GM19324 (cell line): Measurements from ENCODE around the gene MTNR1B.

Source experiments
- ATAC-seq: cut with Tn5 transposase; IDR thresholded peaks from one replicate; pipeline ENCODE4 v1.9.1; 2021; ENCODE audit warnings: mild to moderate bottlenecking, moderate library complexity; ENCODE audit not compliant: unreplicated experiment, low FRiP score

Gene MTNR1B

DNA sequence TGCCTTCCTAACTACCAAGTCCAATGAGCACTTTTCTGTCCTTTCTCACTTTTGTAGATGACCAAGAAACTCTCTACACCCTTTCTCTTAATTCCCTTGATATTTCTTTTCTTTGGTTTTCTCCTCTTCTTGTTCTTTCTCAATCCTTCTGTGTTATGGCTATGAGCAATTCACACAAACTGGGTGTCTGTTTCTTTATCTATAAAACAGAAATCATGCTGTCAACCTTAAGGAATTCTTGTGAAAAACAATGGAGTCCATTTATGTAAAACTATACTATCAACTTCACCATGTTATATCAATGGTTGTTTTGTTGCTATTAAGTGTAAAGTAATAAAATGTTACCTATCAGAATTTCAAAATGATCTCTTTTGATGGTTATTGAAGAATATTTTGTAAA, 7.2 kb downstream of the MTNR1B start:
- no peak for ATAC-seq

DNA sequence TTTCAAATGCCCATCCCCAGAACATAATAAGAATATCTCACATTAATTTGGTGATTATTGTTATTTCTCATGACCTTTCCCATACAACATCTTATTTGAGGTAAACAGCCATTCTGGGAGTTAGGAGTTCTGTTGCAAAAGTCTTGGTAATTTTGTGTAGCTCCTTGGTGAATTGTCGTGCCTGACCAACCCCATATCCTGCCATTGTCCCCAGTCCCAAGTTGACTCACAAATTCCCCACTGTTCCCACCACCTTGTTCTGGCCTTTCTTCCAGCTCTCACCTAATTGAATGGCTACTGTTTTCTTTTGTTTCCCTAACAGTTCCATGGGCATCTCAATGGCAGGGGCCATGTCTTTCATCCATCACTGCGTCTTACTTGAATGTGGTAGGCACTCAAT, 8.0 kb downstream of the MTNR1B start:
- ATAC-seq, result no peak

DNA sequence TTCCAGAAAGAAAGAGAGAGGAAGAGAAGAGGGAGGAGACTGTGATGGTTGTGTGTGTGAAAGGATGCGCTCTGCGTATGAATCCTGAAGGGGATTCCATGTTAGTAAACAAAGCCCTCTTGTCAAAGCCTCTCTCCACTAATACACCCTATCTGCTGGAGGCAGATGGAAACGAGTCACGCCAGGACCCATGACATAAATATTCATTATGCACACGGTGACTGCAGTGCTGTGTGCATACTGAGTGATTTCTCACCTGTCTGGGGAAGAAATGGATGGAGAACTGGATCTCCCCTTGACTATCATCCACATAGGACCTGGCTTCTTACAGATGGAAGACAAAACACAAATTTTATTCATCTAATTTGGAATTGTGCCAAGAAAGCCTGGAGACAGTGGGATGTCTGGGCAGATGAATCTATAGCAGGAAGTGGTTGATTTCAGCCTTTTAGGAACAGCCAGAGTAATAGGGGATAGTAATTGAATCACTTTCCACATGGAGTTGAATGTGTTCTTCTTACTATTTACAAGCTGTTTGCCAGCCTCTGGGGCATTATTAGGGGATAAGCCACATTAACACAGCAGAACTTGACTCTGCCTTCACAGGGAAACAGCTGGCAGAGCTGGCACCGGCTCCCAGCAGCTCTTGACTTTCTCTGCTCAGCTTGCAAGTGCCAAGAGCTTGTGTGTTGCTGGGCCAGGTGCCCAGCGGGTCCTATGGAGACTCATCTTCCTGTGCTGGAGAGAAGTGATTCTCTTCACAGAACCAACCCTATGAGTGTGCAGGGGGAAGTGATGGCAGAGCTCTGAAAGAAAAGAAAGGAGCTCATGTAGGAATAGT, 9.0 kb downstream of the MTNR1B start:
- ATAC-seq, result no peak

DNA sequence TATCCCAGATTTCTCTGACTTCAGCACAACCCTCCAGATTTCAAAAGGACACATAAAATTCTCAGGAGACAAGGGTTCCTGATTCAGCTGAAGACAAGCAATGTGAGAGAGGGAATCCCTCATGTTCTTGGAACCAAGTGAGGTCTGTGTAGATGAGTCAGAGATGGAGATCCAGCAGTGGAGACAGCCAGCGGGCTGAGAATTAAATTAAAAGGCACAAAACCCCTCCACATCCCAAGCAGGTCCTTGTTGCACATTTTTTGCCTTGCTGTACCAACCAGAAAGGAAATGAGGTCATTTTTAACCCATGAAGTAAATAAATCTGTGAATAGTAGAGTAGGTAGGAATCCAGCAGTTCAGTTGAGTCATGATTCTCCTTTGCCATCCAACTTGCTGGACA, 9.7 kb downstream of the MTNR1B start:
- no peak for ATAC-seq

DNA sequence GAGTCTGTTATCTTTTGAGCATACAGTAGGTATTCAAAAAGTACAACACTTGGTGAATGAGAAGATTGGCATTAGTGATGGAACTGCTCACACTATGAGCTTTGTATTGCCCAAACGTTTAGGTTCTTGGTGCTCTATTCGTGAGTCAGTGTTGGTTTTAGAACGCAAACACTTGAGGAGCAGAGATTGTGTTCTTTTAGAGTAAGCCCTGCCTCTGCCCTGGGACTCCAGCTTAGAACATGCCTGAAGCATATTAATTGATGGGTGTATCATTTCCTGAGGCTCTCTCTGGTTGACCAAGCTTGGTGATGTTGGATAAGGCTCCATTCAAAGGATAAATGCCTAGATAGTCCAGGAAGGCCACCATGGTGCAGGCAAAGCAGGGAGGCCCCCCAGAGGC, 10.9 kb downstream of the MTNR1B start:
- no peak for ATAC-seq

DNA sequence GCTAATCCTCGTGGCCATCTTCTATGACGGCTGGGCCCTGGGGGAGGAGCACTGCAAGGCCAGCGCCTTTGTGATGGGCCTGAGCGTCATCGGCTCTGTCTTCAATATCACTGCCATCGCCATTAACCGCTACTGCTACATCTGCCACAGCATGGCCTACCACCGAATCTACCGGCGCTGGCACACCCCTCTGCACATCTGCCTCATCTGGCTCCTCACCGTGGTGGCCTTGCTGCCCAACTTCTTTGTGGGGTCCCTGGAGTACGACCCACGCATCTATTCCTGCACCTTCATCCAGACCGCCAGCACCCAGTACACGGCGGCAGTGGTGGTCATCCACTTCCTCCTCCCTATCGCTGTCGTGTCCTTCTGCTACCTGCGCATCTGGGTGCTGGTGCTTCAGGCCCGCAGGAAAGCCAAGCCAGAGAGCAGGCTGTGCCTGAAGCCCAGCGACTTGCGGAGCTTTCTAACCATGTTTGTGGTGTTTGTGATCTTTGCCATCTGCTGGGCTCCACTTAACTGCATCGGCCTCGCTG, 12.1 kb downstream of the MTNR1B start:
- ATAC-seq, result no peak

DNA sequence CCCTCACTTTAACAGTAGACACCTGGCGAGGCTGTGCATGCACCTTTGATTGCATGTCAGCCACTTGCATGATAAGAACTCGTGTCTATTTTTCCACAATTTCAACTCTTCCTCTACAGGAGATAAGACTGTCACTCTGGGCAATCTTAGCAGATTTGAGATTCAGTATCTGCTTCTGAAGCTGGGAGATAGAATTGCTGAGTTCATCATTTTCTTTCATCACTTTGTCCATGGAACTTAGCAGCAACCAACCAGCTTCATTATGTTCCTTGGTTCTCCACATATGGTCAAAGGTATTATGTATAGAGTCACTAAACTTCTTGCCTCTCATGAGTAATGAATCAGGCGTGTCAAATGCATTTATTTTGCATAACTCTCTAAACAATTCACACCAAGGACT, 17.1 kb downstream of the MTNR1B start:
- ATAC-seq, result no peak

DNA sequence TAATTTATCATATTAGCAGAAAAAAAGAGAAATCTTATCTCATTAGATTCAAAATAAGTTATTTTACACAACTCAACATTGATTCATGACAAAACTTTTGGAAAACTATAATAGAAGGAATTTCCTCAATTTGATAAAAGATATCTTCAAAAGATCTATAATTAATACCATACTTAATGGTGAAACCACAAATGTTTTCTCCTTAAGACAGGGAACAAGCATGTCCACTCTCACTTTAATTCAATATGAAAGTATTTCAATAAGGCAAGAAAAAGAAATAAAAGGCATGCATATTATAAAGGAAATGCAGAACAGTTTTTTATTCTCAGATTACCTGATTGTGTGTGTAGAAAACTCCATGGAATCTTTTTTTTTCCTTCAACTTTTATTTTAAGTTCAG, 23.6 kb downstream of the MTNR1B start:
- no peak for ATAC-seq

DNA sequence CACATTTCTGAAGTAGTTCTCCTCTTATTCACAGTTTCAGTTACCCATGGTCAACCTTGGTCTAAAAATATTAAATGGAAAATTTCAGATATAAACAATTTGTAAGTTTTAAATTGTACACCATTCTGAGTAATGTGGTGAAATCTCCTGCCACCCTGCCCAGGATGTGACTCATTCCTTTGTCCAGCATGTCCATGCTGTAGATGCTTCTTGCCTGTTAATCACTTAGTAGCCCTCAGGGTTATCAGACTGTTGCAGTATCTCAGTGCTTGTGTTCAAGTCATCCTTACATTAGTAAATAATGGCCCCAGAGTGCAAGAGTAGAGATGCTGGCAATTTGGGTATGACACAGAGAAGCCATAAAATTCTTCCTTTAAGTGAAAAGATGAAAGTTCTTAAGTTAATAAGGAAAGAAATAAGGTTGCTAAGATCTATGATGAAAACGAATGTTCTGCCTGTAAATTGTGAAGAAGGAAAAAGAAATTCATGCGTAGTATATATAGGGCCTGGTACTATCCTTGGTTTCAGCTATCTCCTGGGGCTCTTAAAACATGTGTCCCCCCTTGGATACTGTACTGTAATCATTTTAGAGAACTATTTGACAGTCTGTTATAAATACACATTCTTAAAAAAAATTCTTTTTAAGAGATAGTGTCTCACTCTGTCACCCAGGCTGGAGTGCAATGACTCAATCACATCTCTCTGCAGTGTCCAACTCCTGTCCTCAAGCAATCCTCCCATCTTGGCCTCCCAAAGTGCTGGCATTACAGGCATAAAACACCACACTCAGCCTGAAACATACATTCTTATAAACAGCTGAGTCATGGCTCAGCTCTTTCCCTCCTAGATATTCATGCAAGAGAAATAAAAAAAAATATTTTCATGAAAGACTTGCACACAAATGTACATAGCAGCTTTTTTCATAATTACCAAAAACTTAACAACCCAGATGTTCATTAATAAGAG, 31.3 kb downstream of the MTNR1B start:
- no peak for ATAC-seq

DNA sequence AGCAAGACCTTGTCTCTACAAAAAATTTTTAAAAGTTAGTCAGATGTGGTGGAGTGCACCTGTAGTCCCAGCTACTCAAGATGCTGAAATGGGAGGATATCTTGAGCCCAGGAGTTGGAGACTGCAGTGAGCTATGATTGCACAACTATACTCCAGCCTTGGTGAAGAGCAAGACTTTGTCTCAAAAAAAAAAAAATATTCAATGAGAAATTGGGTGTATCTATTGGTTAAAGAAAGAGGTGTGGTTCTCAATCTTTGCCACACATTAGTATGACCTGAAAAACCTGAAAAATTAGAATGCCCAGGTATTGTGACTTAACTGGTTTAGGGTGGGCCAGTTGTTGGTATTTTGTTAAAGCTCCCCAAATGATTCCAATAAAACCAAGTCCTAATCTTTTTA, 32.4 kb downstream of the MTNR1B start:
- no peak for ATAC-seq

DNA sequence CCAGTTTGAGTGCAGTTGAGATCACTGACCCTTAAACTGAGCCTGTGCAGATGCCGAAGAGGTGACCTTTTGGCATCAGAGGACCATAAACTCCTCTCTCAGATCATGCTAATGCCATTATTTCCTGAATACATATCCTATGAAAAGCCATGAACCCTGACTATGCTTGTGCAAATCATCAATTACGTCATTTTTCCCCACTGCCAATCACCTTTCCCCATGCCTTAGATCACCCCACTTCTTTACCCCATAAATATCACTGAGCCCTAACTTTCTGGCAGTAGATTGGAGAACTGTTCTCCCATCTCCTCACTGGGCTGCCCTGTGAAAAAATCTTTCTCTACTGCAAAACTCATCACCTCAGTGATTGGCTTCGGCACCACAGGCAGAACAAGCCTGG, 32.9 kb downstream of the MTNR1B start:
- no peak for ATAC-seq

DNA sequence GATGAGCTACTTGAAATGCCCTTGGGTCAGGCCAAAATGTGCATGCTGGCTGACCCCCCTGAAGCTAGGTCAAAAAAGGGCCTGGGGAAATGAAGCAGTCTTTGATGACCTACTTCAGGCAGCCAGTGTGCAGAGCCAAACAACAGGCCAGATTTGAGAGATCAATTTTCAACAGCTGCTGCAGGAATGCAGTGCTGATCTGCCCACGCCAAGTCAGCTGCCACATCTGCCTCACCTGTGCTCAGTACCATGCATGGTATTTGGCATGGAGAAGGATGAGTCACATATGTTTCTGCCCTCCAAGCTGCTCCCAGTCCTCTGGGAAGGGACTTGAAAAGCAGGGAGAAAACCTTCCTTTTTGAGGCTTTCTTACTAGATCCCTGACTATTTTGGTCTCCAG, 35.8 kb downstream of the MTNR1B start:
- no peak for ATAC-seq

DNA sequence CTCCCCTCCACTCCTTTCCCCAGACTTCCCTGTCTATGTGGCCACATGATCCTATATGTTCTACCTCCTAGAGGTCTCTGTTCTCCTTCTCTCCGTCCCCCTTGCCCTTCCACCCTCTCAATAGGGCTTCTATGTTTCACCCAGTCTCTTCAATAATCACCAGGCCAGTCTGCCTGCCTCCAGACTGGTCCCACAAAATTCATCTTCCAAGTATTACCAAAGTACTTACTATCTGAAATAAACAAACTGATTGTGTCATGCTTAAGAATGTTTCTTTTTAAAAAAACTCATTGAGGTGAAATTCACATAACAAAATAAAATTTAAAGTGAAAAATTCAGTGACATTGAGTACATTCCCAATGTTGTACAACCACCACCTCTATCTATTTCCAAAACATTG, 44.2 kb downstream of the MTNR1B start:
- ATAC-seq, result no peak

DNA sequence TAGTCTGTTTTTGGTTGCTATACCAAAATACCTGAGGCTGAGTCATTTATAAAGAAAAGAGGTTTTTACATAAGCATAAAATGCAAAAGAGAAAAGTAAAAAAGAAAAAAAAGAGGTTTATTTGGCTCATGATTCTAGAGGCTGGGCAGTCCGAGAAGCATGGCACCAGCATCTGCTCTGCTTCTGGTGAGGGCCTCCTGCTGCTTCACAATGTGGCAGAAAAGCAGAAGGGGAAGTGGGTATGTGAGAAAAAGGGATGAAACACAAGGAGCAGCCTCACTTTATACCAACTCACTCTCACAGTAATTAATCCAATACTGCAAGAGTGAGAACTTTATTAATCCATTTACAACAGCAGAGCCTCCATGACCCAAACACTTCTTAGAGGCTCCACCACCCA, 47.1 kb downstream of the MTNR1B start:
- no peak for ATAC-seq

DNA sequence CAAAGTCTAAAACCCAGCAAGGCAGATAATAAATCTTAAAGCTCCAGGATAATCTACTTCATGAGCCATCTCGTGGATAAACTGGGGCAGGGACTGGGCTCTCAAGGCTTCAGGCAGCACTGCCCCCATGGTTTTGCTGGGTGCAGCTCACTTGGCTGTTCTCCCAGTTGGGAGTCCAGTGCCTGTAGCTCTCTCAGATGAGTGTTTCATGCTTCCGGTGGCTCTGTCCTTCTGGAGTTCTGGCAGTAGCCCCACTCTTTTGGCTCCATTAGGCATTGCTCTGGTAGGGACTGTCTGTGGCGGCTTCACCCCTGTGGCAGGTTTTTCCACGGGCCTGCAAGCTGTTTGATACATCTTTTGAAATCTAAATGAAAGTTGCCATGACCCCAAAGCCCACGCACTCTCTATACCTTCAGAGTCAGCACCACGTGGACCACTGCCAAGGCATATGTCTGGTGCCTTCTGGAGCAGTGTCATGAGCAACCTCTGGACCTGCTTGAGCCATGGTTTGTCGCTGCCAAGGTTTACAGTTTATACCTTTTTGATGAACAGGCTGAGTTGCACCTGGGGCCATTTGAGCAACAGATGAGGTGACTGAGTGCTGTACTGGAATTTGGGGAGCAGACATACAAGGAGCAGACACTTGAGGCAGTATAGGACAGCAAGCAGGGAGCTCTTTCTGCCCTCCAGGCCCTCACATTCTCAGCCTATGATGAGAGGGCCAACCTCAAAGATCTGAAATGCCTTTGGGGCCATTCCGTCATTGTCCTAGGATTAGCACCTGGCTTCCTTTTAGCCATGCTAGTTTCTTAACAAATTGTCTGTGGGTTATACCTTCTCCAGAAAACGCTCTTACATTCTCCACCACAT, 48.6 kb downstream of the MTNR1B start:
- no peak for ATAC-seq

DNA sequence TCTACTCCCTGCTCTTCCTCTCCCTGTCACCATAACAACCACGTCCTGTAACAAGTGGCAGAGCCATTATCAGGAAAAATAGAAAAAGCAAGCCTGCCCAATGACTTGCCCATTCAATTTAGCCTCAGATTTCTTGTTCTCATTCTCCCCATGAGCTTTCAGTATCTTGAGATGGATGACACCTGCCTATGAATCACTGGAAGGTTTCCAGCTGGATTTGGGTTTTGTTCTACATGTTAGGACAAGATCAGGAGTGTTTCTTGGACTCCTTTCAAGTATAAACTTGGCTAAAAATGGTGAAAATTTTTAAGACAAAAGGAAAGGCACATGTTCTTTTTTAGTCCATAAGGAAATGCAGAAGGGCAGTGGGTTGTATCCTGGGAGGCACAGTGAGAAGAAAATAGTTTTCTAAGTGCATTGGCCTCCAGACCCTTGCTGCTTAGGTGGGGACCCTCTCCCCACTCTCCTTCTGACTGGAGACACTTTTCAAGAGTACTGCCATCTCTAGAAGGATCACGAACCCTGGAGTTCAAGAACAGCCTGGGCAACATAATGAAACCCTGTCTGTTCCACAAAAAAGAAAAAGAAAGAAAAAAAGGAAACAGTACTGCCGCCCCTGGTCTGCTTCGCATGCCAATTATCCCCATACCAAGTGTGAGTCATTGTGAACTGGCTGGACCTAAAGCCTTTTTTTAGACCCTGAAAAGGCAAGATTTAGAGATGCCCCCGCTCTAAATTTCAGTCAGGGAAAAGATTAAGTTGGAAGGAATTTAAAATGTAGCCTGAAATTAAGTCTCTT, 51.0 kb downstream of the MTNR1B start:
- ATAC-seq, result no peak

DNA sequence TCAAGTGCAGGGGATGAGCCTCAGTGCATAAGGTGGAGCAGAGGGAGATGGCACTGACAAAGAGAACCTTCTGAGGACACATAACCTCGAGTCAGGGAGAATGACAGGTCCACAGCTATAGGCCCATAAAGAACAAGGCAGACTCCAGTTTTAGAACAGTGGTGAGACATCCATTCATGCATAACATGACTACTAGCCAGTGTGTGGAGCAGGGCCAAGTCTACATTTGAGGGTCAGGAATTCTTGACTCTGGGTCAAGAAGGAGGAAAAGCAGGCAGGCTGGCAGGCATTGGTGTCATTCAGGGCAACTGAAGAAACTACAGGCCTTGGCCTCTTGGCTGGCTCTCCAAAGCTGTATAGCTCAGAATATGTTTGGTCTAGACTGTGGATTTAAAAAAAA, 54.9 kb downstream of the MTNR1B start:
- no peak for ATAC-seq

DNA sequence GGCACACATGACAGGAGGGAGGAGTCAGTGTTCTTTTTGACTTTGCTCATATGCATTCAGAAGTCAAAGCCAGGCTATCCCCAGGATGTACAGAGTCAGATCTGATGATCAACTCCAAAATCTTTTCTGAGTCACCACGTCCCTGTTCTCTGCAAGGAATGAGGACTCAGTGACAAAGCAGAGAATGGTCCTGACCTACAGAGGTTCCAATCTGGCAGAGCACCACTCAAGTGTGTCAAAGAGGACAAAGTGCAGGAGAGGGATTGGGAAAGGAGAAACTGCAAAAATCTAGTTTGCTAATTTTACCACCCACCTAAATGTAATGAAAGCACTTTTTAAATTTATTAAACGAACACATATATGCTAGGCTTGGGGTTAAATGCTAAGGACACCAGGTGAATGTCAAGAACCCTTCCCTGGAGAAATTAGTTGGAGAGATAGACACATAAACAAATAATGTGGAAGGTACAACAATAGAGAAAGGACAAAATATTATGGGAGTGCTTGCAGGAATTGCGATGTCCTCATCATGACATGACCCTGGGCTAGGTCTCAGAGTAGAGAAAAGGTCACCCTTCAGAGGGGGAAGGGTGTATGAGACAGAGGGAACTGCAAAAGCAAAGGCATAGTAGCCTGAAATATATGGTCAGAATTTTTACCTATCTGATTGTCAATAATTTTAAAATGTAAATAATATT, 56.3 kb downstream of the MTNR1B start:
- no peak for ATAC-seq

DNA sequence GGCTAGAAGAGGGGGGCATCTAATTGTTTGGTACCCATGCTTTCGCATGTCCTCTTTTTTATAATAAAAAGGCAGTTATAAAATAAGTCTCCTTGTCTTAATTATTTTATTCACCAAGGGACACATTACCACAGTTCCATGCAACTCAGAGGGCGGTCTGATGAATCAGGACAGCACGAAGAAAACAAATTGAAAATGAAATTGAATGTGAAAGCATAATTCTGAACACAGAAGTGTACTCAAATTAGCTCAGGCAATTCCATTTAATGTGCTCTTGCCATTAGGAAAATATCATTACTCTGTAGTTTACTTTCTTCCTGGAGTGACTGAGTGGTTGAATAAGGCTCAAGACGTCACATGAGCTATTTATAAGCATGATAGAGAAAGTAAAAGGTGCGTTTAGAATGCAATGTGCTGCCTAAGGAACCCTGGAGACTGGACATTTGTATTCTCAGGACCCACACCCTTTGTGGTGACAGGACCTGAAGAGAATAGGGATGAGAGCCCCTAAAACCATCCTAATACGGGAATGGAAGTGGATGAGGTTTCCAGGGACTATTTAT, 59.6 kb downstream of the MTNR1B start:
- peak; percentile 87 for ATAC-seq
